GM19043 (cell line): Measurements from ENCODE around the gene AVEN.

Source experiments
- ATAC-seq: cut with Tn5 transposase; IDR thresholded peaks from one replicate; pipeline ENCODE4 v1.9.1; 2021; ENCODE audit warnings: low read depth; ENCODE audit not compliant: unreplicated experiment

Gene AVEN

DNA sequence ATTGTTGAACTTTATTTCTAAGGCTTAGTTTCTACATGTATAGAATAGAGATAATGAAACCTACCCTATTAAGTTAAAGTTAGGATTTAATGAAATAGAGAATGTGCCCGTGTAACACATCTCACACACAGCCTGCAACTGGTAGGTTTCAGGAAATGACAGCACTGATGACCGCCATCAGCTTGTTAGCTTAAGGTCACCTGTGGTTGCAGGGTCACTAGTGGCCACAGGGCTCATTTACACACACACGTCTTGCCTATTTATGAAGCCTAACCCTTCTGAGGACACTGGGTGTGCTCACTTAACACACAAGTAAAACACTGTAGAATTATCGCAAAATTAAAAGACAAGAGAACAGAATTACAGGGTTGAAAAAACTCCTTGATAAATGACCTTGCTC is 50.6 kb downstream of the AVEN start:
- ATAC-seq: no peak

DNA sequence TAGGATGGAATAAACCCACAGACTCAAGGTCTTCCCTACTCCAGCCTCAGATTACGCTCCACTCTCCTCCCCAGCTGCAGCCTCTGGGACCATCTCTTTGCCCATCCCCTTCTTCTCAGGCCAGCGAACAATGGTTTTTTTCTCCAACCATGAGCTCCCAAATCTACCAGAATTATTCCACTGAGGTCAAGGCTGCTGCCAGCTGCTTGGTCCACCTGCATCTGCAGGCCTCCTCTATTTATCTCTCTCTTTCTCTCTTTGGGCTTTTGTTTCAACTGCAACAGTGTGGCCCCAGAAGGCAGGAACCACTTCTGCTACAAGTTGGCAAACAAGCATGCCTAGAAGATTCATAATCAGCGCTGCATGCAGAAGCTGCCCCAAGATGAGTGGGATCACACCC is 51.6 kb downstream of the AVEN start:
- no peak for ATAC-seq

- ATAC-seq: no peak
Measured at GRCh38 chr15:33985751-33986150, 53.3 kb downstream of the AVEN start.

DNA sequence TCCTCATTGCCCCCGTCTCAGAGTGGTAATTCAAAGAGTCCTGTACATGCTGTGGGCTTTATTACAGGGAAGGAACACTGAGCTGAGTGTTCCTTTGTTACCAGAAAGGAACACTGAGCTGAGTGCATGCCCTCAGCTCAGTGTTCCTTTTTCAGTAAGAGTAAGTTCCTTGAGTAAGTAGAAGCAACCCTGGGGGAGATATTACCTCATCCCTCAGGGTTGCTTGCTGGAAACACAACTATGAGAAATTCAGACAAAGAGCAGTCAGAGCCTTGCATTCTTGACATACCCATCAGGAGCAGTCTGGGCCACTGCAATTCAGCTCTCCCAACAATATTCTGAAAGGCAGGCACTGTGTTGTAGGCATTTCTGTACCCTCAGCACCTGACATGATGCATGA is 53.7 kb downstream of the AVEN start:
- ATAC-seq: no peak

DNA sequence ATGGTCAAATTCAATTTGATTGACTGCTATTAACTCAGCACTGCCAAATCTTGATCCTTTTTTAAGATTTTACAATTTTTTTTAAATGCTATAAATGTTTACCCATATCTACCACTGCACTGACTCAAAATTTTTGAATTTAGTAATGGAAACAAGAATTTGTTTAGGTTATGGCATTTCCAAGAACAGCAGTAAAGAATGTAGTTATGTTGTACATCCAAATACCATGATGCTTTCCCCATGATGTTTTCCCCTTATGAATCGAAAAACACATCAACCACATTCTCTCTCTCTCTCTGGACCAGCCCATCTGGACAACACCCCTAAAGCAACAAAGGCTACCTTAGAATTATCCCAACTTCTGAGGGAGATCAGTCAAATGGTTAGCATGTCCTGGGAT is 56.5 kb downstream of the AVEN start:
- no peak for ATAC-seq

DNA sequence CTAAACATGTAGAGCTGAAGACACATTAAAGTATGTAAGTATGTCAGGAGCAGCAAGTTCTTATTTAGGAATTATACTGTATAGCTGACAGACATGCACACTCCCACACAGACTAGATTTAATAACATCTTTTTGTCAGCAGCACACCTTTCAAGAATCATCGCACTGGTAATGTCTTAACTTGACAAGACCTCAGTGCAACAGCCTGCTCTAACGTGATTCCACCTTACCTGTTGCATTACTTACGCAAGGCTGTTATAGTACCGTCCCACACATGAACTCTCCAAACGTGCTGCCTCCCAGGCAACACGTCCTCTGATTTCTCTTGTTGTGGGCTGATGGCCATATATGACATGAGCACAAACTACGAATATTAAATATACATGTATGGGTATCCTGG is 58.8 kb downstream of the AVEN start:
- no peak for ATAC-seq

- no peak for ATAC-seq
Measured at GRCh38 chr15:33975022-33975565, 63.9 kb downstream of the AVEN start.

- no peak for ATAC-seq
Measured at GRCh38 chr15:33971811-33972210, 67.2 kb downstream of the AVEN start.

DNA sequence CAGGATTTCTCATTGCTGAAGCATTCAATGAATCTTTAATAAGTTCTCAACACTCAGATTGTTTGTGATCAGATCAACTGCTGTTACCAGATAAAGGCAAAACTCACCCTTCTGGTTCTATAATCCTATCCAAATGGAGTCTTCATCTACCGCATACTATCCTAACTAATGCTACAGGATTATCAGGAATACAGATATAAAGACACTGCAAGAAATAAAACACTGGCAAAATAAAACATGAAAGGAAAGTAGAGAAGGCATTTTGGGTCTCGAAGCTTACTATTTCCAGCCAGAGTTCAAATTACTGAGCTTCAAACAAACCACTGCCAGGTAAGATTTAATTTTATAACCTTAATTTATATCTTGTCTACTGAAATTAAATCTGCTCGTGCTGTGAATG is 70.2 kb downstream of the AVEN start:
- ATAC-seq: no peak

DNA sequence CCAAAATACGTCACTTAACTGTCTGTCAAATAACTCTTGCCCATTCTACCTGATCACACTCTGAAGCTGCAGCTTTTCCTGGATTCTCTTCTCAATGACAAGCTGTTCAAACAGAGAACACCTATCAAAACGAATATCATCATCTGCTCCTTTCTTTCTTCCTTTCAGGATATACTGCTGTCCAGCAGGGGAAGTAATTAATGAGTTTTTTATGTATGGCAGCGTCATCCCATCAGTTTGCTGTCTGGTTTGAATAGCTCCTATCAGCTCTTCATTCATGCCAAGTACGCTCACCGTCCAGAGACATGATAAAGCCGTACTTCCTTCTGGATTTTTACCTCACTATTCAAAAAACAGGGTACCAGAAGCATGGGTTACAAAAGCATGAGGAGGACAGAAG is 70.8 kb downstream of the AVEN start, which contains the start of gene CHRM5:
Gene CHRM5 (plus strand): TSS at position 274 of the 400 bp plus-strand sequence. CDS start 94,221 bp downstream, outside the sequence.
- no peak for ATAC-seq

DNA sequence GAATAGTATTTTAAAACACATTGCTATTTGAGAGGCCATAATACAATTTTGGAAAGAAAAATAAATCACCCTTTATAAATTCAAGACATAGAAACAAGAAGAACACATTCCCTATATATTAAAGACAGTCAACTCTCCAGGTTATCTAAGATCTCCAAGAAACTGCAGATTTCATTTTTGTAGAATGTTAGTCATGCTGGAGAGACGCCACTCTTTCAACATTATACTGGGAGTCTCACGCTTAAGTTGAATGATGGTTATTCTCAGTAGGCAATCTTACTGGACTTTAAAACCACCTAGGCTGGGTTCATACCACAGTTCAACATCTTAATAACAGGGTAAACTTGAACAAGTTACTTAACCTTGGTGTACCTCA is 74.4 kb downstream of the AVEN start:
- ATAC-seq: no peak

DNA sequence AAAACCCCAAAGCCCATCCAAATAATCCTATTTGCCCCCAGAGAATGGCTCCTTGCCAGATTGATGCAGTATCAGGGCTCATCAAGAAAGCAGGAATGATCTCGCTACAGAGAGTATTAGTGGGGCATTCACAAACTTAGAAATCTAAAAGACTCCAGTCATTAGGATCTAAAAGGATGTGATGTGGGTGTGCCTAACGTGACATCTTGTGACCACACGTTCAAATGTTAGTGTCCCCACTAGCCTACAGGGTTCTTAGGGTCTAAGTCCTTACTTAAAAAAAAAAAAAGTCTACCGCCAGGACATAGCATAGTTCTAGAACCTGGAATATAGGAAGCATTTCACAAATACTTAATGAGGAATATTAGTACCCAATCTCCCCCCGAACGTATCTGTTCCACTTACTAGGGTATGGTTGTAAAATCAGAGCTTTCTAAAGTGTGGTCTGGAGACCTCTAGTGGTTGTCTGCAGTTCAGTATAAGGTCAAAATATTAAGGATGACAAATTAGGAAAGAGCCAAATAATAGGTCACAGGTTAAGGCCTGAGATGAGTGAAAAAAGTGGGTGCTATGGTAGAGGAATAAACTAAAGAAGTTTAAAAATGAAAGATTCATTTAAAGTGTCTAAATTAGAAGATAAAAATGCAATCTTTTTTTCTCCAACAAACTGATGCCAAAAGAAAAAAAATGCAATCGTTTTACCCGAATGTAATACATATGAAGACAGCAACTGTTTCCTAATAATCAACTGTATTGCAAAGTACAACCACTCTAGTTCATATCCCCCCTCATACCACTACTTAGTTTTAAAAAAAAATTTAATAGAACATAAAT is 75.0 kb downstream of the AVEN start:
- no peak for ATAC-seq

- no peak for ATAC-seq
Measured at GRCh38 chr15:33960549-33960935, 78.5 kb downstream of the AVEN start.

DNA sequence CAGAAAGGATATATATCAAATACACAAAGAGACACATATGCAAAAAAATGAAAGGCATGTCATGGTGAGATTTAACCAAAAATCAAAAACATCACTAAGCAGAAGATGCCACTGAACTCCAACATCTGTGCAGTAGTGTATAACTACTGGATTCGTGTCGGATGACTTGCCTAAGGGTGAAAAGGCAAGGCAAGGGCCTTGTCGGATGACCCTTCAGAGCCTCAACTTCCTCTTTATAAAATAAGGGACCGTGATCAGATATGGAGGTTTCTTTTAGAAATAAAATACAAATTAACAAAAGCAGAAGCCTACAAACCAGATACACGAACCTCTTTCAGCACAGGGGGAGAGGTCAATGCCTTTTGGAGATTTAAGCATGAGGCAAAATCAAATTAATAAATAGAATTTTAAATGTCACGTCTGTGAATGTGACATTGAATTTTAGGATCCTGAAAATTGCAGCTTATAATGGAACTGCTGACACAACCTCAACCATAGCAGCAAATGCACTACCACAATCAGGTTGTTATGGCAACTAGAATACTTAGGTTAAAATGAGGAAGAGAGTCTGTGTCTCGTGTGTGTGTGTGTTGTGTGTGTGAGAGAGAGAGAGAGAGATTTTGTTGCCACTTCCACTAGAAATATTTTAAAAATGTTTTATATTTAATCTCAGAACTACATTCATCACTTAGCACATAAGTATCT is 79.0 kb downstream of the AVEN start:
- ATAC-seq: no peak

- ATAC-seq: no peak
Measured at GRCh38 chr15:33956397-33956796, 82.6 kb downstream of the AVEN start.

- ATAC-seq: no peak
Measured at GRCh38 chr15:33955945-33956344, 83.1 kb downstream of the AVEN start.

- no peak for ATAC-seq
Measured at GRCh38 chr15:33946152-33946551, 92.9 kb downstream of the AVEN start.

GRCh38 chr15:33941279-33942063 is 97.5 kb downstream of the AVEN start:
- ATAC-seq: no peak

DNA sequence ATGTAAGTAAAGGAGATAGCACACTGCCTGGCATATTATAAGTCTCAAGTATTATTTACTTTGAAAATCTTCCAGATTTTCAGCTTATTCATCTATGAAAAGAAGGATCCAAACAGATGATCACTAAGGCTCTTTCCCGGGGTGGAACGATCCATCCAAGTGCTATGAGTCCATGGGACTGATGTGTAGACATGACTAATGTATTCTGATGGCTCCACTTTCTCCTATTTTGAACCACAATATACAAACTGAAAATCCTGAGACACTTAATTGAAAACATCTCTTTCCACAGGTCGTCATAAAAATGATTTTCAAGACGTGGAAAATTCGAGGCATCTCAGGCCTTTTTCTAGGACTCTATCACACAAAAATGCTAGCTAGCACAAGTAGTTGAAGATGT is 104.1 kb downstream of the AVEN start:
- no peak for ATAC-seq

DNA sequence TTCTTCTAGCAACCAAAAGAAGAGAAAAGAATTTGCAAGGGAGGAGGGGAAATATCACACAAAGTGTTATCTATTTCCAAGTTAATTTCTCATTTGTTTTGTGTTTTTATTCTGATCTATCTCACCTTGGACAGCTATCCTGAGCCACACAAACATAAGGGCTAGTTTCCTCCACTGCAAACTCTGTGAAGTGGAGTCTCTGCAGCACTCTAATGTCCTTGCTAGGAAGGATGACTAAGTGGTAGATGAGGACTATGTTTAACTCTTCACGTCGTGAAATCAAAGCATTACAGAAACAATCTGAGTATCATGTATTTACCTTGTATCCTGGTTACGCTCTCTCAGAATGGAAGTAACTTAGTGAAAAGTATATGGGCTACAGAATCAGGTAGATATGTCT is 104.6 kb downstream of the AVEN start:
- ATAC-seq: no peak

- no peak for ATAC-seq
Measured at GRCh38 chr15:33932734-33933133, 106.3 kb downstream of the AVEN start.
